GM19023 (cell line): Measurements from ENCODE around the gene IFT80.

Experiments used
- ATAC-seq: cut with Tn5 transposase; IDR thresholded peaks from one replicate; pipeline ENCODE4 v1.9.1; 2021; ENCODE audit warnings: mild to moderate bottlenecking, moderate library complexity; ENCODE audit not compliant: unreplicated experiment

IFT80 gene

GRCh38 chr3:160213191-160213590 lies 185.8 kb downstream of the IFT80 start:
- no peak for ATAC-seq

DNA sequence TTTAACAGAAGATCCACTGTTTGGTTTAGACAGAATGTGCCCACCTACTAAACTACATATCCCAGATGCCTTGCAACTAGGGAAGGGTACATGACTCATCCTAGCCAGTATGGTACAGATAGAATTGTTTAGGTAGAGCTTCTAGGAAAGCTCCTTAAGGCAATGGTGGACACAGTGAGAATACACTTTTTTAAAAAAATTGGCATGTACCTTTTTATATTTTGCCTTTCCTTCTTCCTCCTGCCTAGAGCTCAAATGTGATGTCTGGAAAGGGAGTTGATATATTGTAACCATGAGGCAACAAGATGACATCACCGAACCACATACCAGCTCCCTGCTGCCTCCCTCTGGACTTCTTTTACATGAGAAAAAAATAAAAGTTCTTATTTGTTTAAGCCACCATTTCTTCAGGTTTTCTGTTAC lies 188.2 kb downstream of the IFT80 start:
- ATAC-seq: no peak

DNA sequence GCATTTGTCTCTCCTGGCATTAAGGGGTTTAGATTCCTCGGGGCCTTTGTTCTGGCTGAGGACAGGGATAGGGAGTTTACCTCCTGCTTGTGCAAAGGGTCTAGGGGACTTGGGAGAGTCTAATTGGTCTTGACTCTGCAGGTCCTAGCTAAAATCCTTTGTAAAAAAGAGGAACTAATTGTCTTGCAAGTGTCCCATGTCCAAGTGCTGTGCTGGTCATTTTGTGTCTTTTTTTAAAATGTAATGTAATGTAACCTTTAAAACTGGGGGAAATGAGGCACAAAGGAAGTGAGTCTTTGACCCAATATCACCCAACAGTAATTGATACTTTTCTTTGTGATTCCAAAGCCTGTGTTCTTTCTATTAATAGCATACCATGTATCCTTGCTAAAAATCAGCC lies 188.7 kb downstream of the IFT80 start:
- no peak for ATAC-seq
